Endothelial cell (in vitro differentiated cells): Measurements from ENCODE around the gene BMPER. TPM values are rescaled to one million over a fixed set of nuclear protein-coding genes. Genes with fewer than 3 reads are reported as not detected.

Source experiments
- DNase-seq: peaks from one replicate; pipeline ENCODE4 v3.0.0; 2021; ENCODE audit warnings: low spot score
- H3K27ac Mint-ChIP-seq: one replicate; pipeline ENCODE4 v1.8.0; 2021; ENCODE audit warnings: mixed read lengths, inconsistent platforms; ENCODE audit not compliant: unreplicated experiment
- H3K27me3 Mint-ChIP-seq: one replicate; pipeline ENCODE4 v1.8.0; 2021; ENCODE audit warnings: mild to moderate bottlenecking, moderate library complexity, mixed read lengths, inconsistent platforms; ENCODE audit not compliant: unreplicated experiment
- H3K36me3 Mint-ChIP-seq: one replicate; pipeline ENCODE4 v1.8.0; 2021; ENCODE audit warnings: mild to moderate bottlenecking, low read depth, mixed read lengths, inconsistent platforms; ENCODE audit not compliant: unreplicated experiment
- H3K4me1 Mint-ChIP-seq: one replicate; pipeline ENCODE4 v1.8.0; 2021; ENCODE audit warnings: mild to moderate bottlenecking, mixed read lengths, inconsistent platforms; ENCODE audit not compliant: unreplicated experiment
- H3K4me3 Mint-ChIP-seq: one replicate; pipeline ENCODE4 v1.8.0; 2021; ENCODE audit warnings: mild to moderate bottlenecking, mixed read lengths, inconsistent platforms; ENCODE audit not compliant: unreplicated experiment
- H3K9me3 Mint-ChIP-seq: one replicate; pipeline ENCODE4 v1.8.0; 2021; ENCODE audit warnings: mixed read lengths, inconsistent platforms; ENCODE audit not compliant: unreplicated experiment
- total RNA-seq: library from RNA; stranded (reverse); fragmentation: NEBNext Ultra II Directional; extraction: Animal tissue kit (Norgen Biotek cat#: 25700); gene quantifications from one replicate; pipeline ENCODE4 v1.2.1, GENCODE V29; 2021; ENCODE audit not compliant: unreplicated experiment
- TF ChIP-seq, protein P1 (sequence below): fragments of 200-600 bp; sonication (generic); IDR thresholded peaks from one replicate; pipeline ENCODE4 v1.5.0; 2021; ENCODE audit warnings: antibody characterized with exemption; ENCODE audit not compliant: unreplicated experiment

Gene BMPER
- total RNA-seq, 1 donor from 2014 or later: 2.5 TPM

DNA sequence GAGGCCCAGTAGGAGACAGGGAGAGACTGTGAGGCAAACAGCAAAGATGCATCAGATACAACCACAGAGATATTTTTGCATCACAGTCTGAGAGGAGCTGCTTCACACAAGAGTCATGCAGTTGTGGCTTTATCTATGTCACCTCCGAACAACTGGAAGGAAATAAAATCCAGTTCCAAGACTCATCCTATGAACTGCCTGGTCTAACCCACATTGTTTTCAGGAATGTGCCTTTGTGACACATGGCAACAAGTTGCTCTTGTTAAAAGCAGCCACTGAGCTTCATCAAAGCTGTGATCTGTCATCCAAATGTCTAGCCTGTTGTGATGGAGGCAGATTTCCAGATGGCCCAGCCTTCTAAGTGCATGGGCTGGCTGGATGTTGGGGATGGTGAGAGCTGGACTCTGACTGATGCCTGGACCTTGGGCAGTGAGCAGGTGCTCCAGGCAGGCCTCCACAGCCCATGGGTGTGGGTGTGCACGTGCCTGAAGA, 255.0 kb downstream of the BMPER start:
- Mint-ChIP-seq H3K36me3 (no peaks in the 10 kb centered on the region), H3K9me3 (no peaks in the 10 kb centered on the region), H3K27me3 (no peaks in the 10 kb centered on the region), H3K4me1 (no peaks in the 10 kb centered on the region), H3K27ac (no peak overlapping the region), H3K4me3 (no peak overlapping the region)
- TF ChIP-seq, protein P1, sequence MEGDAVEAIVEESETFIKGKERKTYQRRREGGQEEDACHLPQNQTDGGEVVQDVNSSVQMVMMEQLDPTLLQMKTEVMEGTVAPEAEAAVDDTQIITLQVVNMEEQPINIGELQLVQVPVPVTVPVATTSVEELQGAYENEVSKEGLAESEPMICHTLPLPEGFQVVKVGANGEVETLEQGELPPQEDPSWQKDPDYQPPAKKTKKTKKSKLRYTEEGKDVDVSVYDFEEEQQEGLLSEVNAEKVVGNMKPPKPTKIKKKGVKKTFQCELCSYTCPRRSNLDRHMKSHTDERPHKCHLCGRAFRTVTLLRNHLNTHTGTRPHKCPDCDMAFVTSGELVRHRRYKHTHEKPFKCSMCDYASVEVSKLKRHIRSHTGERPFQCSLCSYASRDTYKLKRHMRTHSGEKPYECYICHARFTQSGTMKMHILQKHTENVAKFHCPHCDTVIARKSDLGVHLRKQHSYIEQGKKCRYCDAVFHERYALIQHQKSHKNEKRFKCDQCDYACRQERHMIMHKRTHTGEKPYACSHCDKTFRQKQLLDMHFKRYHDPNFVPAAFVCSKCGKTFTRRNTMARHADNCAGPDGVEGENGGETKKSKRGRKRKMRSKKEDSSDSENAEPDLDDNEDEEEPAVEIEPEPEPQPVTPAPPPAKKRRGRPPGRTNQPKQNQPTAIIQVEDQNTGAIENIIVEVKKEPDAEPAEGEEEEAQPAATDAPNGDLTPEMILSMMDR: no peak
- no peak for DNase-seq

DNA sequence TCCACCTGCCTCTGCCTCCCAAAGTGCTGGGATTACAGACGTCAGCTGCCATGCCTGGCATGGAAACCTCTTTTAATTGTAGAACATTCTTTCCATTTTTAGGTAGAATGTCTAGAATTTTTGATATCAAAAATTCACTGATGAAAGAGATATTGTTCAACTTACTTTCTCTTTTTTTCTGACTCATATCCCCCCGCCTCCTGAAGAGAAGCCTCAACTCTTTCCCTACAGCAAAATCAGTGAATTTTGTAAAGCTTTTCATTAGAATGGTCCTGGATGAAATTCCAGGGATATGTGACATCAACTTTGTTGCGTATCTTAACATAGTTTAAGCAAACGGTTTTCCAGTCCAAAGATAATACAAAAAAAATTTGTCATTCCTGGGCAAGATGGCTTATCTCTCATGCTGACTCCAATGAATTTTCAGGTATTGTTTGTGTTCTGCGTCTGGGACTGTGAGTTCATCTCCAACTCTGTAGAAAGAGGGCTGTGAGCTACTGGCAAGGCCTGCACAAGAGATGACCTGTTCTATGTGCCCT, 256.8 kb downstream of the BMPER start:
- no peaks in the 10 kb centered on the region for H3K36me3 Mint-ChIP-seq
- no peak overlapping the region for H3K27ac Mint-ChIP-seq
- TF ChIP-seq, protein P1: no peak
- no peak overlapping the region for H3K4me3 Mint-ChIP-seq
- no peaks in the 10 kb centered on the region for H3K9me3 Mint-ChIP-seq
- no peaks in the 10 kb centered on the region for H3K27me3 Mint-ChIP-seq
- DNase-seq: no peak
- H3K4me1 Mint-ChIP-seq: no peaks in the 10 kb centered on the region

DNA sequence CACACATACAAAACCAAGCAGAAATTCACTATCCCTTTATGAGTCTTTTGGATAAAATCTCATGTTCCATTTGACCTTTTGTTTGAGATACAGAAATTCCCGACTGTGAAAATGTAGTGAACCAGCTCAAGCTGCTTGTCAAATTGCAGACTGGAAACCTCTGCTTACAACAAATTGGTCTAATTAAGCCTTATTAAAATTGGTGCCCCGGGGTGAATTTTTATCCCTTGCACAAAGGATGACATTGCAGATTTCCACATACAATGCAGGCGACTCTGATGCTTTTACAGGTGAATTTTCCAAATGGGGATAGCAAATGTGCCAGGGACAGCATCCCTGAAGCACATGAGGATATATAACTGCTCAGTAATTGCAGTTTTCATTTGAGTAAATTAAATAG, 257.3 kb downstream of the BMPER start:
- Mint-ChIP-seq H3K4me1 (no peaks in the 10 kb centered on the region), H3K4me3 (no peak overlapping the region), H3K9me3 (no peaks in the 10 kb centered on the region), H3K36me3 (no peaks in the 10 kb centered on the region), H3K27me3 (no peaks in the 10 kb centered on the region), H3K27ac (no peak overlapping the region)
- DNase-seq: no peak
- TF ChIP-seq, protein P1: no peak

DNA sequence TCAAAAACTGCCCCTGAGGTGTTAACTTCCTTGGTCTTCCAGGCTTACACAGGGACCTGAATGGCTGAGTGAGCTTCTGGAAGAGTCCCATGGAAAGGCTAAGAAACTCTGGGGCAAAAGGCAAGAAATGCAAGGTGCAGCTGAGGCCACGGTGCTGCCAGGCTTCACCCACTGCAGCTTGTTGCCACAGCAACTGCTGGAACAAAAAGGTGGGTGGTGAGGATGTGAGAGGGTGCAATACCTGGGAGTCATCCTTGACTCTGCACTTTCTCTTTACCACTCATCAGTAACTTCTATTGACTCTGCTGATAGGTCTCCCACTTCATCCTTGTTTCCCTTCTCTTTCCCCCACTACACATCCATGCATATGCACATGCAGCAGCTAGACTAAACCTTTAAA, 258.6 kb downstream of the BMPER start:
- Mint-ChIP-seq H3K4me3 (no peak overlapping the region), H3K4me1 (no peaks in the 10 kb centered on the region), H3K36me3 (no peaks in the 10 kb centered on the region), H3K9me3 (no peaks in the 10 kb centered on the region), H3K27me3 (no peaks in the 10 kb centered on the region), H3K27ac (no peak overlapping the region)
- DNase-seq: no peak
- TF ChIP-seq, protein P1: no peak

DNA sequence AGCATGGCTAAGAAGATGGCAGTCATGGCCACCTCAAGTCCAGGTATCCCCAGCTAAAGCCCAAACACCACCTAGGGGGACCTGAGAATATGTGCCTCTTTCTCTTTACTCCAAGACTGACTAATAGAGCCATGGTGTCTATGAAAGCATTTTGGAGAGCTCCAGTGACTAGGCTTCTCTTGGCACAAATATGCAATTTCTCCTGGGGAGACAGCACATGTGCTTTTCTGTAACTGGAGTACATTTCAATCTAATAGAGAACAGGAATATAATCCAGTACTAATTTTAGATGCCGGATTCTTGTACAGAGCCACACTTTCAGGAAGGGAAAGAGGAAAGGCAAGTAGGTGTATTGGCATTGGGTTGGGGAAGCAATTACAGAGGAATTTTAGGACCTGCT, 260.1 kb downstream of the BMPER start:
- Mint-ChIP-seq H3K4me1 (no peaks in the 10 kb centered on the region), H3K27ac (no peak overlapping the region), H3K27me3 (no peaks in the 10 kb centered on the region), H3K9me3 (no peaks in the 10 kb centered on the region), H3K4me3 (no peak overlapping the region), H3K36me3 (no peaks in the 10 kb centered on the region)
- TF ChIP-seq, protein P1: no peak
- DNase-seq: no peak
